IMR-90 (cell line): ENCODE results near the gene PTPN21.

Source experiments
- BHLHE40 ChIP-seq: fragments of 150-350 bp; IDR thresholded peaks from 2 replicates; pipeline ENCODE4 v1.6.1; 2016; ENCODE audit warnings: mild to moderate bottlenecking, low read depth, low read length
- CTCF ChIP-seq: conservative IDR thresholded peaks from 2 replicates; pipeline ENCODE4 v1.5.1; 2012; ENCODE audit warnings: mild to moderate bottlenecking, low read depth, low read length, improper control_type of control experiment
- POLR2A ChIP-seq: IDR thresholded peaks from 2 replicates; pipeline ENCODE4 v1.6.1; 2012; ENCODE audit warnings: mild to moderate bottlenecking, low read depth, low read length
- RAD21 ChIP-seq: IDR thresholded peaks from 2 replicates; pipeline ENCODE4 v1.6.1; 2012; ENCODE audit warnings: low read length, improper control_type of control experiment
- RCOR1 ChIP-seq: IDR thresholded peaks from 2 replicates; pipeline ENCODE4 v1.6.1; 2012; ENCODE audit warnings: mild to moderate bottlenecking, low read length, improper control_type of control experiment; ENCODE audit not compliant: insufficient replicate concordance
- USF2 ChIP-seq: fragments of 150-350 bp; IDR thresholded peaks from 2 replicates; pipeline ENCODE4 v1.6.1; 2017; ENCODE audit warnings: mild to moderate bottlenecking, antibody characterized with exemption, low read length, low read depth

GRCh38 chr14:88503754-88504406 is 50.9 kb downstream of the PTPN21 start:
- TF ChIP-seq CTCF (no peak), RAD21 (no peak), POLR2A (no peak), BHLHE40 (no peak), RCOR1 (no peak), USF2 (no peak)
